GM19193 (cell line): ENCODE results near the gene GPR4.

Experiments used
- POLR2A ChIP-seq: IDR thresholded peaks from 4 replicates; pipeline ENCODE4 v1.6.1; 2011; ENCODE audit not compliant: insufficient read depth, insufficient read length; ENCODE audit errors: extremely low read depth

The GPR4 gene

DNA sequence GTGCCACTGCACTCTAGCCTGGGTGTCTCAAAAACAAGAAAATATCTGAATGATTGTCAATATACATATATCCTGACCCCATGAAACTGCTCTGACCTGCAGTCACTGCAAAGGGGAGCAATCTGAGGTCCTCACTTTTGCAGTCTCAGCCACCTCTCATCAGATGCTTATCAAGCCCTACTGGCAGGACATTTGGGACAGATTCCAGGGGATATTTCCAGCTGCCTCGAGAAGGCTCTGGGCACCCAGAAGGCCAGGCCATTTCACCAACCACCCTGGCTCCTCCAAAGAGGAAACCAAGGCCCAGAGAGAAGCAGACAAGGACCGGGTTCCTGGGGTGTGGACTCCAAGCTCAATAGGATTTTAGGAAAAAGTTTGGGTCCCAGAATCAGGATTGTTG, 34.9 kb upstream of the GPR4 start:
- TF ChIP-seq POLR2A: no peak

DNA sequence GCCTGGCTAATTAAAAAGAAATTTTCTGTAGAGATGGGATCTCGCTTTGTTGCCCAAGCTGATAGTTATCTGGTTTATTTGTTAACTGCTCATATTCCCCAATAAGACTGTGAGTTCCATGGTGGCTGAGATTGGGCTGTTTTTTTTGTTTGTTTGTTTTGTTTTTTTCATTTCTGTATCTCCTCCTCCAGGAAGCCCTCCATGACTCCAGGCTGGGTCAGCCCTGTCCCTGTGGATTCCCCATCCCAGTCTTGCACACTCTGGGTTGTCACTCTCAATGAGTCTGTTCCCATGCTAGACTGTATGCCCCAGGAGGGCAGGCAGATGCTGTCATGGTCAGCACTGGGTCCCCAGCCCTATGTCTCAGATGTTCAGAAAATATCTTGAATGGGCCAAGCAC, 34.3 kb upstream of the GPR4 start:
- no peak for TF ChIP-seq POLR2A

DNA sequence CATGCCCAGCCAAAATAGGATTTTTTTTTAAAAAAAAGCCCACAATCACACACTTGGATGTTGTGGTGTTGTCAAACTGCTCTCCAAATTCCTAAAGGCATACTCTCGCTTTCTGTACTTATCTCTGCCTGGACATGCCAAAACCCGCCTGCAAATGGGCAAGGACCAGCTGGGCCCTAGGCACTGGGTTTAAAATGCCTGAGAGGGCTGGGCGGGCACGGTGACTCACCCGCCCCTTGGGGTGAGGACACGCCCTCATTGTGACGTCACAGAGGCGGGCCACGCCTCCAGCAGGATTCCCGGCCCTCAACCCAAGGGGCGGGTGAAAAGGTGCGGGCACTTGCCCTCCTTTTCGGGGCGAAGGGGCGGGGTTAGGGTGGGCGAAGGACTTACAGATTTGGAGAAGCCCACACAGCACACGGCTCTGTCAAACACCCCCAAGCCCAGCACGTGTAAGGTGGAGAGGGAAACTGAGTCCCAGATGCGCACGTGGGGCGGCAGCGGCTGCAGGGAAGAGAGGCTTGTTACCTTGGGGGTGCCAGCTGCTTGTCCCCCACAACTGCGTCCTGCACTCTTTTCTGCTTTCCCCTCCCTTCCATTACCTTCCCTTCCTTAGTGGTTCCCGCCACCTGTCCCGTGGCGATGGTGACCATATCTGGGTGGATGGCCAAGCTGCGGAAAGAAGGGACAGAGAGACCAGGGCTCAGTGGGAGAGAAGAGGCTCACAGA, 30.6 kb upstream of the GPR4 start:
- TF ChIP-seq POLR2A: no peak

DNA sequence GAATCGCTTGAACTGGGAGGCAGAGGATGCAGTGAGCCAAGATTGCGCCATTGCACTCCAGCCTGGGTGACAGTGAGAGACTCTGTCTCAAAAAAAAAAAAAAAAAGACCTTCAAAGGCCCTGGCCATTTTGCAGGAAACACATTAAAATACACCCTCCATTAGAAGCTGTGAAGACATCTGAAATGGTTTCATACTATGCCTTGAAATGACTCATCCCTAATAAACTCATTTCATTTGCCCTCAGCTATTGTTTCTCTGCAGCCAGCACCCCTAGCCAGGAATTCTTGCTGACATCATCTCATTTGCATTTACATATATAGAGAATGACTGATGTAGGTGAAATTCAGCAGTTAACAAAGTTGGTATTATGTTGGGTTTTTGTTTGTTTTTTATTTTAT, 28.5 kb upstream of the GPR4 start:
- no peak for TF ChIP-seq POLR2A

DNA sequence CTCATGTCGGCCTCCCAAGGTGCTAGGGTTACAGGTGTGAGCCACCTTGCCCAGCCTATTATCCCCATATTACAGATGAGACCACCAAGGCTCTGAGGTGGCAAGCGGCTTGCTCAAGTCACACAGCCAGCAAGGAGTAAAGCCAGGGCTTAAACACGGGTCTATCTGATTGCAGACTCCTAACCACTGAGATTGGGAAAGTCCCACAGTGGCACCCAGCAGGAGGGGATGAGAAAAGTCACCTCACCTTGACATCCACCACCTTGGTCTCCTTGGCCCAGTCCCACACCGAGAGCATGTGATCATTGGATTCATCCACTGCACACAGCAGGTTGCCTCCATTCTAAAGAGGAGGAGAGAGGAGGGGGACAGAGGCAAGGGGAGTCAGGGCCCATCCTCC, 27.7 kb upstream of the GPR4 start:
- no peak for TF ChIP-seq POLR2A

DNA sequence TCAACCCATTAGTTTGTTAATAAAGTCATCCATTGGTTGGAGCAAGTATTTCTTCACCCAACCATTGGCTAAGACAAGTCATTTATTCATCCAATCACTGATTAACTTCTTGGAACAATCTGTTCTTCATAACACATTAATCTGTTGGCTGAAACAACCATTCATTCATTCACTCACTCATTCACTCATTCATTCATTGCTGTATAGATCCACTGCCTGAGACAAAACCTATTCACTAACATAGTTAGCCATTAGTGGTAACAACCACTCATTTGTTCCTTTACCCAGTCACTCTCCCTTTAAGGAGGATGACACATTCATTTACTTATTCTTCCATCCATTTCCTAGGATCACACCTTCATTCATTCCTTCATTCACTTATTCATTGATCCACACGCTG, 22.0 kb upstream of the GPR4 start:
- no peak for TF ChIP-seq POLR2A

DNA sequence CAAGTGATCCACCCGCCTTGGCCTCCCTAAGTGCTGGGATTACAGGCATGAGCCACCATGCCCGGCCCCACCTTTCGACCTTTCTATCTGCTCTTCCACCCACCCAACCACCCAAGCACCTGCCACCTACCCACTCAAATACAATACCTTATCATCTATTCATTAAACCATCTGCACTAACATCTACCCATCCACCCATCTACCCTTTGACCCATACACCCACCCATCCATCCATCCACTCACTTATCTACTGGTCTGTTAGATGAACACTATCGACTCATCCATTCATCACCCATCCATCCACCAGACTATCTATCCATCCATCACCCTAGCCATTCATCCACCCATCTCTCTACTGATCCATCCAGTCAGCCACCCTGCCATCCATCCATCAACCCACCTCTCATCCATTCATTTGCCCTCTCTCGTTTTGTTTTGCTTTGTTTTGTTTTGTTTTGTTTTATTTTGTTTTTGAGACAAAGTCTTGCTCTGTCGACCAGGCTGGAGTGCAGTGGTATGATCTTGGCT, 20.0 kb upstream of the GPR4 start:
- TF ChIP-seq POLR2A: no peak

DNA sequence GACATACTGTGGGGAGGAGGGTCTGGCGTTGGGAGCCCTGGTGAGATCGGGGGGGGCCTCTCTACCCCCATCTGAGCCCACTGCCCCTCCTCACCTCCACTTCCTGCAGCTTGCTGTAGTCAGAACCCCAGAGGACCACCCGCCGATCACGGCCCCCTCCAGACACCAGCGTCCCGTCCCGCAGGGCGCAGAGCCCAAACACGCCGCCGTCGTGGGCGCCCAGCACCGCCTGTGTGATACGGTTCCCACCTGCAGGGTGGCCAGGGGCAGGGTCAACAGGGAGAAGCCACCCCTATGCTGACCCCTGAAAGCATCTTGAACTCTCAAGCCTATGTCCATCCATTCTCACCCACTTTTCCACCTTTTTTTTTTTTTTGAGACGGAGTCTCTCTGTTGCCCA, 19.4 kb upstream of the GPR4 start:
- no peak for TF ChIP-seq POLR2A

DNA sequence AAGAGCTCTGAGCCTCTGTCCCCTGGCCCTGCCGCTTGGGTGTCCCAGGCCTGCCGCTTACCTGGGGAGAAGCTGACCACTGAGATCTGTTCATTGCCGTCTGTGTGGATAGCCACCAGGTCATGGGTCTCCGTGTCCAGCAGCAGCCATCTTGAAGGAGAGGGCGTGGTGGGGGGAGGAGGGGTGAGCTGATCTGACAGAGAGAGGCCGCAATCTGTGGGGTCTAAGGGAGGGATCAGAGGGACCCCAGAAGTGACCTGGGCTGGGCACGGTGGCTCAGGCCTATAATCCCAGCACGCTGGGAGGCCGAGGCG, 14.6 kb upstream of the GPR4 start:
- no peak for TF ChIP-seq POLR2A

DNA sequence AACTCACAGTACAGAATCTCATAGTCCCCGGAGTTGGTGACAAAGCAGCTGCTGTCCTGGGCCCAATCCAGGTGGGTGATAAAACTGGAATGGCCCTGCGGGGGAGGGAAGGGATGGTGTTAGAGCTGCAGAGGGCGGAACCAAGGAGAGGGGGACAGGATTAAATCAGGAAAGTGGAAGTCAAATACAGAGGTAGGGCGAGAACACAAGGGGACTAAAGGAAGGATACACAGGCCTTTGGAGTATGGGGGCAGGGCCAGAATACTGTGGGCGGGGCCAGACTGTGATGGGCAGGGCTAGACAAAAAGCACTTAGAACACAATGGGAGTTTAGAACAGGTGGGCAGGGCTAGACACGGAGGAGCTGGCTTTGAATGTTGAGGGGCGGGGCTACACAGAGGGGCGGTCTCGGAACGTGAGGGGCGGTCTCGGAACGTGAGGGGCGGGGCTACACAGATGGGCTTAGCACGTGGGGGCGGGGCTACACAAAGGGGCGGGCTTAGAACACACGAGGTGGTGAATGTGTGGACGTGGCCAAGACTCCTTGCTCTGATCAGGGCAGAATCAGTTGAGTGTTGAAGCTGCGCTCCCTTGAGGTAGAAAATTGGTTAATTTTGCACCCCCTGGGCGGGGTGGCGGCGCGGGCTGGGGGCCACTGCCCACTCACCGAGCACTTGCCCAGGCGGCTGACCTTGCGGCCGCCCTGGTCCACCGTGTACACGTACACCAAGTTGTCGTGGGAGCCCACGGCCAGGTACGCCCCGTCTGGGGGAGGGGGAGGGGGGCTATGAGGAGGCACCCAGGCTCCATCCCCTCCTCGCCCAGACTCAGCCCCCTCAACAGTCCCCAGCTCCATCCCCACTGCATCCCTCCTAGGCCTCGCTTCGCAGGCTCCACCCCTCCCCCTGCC, 14.0 kb upstream of the GPR4 start:
- TF ChIP-seq POLR2A: no peak

DNA sequence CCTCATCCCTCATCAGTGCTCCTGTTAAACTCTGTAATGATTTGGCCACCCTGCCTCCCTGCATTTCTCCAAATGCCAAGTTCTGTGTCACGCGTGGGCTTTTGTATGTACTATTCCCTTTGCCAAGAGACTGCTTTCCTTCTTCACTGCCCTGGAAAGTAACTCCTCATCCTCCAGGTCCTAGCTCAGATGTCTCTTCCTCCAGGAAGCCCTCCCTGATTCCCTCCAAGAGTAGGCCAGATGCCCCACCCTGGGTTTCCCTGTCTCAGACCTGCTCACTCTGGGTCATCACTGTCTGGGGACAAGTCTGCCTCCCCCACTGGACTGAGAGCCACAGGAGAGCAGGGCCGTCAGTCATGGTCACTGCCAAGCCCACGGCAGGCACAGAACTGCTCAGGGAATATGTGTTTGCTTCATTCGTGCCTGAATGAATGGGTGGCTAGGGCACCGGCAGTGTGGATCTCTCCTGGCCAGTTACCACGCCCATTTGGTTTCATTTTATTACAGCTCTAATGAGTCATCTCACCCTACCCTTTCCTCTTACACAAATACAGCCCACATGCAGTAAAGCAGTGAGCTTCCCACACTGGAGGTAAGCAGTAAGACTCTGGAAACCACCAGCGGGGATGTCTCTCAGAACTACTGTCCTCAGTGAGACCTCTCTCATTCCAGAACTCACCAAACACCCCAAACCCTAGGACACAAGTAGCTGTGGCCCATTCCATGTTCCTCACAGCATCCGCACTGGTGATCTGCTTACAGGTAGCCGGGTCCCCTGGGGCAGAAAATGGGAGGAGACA, 12.1 kb upstream of the GPR4 start:
- TF ChIP-seq POLR2A: no peak

DNA sequence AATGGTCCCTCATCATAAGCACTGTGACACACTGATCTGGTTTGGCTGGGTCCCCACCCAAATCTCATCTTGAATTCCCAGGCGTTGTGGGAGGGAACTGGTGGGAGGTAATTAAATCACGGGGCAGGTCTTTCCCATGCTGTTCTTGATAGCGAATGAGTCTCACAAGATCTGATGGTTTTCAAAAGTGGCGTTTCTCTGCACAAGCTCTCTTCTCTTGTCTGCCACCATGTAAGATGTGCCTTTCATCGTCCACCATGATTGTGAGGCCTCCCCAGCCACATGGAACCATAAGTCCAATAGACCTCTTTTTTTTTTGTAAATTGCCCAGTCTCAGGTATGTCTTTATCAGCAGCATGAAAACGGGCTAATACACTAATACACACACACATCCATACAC, 6.9 kb upstream of the GPR4 start:
- no peak for TF ChIP-seq POLR2A

DNA sequence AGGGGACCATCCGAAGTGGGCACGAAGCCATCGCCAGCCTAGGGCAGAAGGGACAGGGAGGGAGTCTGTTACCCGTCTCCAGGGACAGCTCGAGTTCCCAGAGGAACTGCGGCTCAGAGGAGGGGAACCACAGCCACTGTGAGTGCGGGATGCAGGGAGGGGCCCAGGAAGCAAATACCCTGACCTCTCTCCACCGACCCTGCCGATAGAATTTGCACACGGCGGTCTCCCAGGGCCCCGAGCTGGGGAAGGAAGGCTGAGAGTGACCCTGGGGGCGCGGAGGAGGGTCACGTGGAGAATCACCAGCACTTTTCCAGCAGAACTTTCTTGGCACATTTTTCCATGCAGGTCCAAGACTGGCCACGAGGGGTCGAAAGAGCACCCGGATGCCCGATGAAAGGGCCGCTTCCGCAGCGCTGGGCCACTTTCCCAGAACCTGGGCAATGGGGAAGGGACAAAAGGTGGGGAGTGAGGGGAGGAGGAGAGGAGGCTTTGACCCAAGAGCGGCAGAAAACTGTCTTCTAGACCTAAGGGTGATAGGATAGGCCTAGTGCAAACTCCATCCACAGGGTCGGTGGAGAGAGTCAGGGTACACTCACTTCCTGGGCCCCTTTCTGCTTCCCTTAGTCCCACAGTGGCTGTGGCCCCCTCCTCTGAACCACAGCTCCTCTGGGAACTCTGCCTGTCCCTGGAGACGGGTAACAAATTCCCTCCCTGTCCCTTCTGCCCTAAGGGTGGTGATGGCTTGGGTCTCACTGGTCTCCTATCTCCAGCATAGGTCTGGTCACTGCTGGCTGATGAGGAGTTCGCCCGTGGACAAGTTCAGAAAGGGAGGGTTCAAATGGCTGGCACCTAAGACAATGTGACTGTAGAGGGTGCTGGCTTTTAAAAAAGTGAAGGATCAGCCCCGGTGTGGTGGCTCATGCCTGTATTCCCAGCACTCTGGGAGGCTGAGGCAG, 5.3 kb upstream of the GPR4 start:
- peak; percentile 20 for TF ChIP-seq POLR2A

DNA sequence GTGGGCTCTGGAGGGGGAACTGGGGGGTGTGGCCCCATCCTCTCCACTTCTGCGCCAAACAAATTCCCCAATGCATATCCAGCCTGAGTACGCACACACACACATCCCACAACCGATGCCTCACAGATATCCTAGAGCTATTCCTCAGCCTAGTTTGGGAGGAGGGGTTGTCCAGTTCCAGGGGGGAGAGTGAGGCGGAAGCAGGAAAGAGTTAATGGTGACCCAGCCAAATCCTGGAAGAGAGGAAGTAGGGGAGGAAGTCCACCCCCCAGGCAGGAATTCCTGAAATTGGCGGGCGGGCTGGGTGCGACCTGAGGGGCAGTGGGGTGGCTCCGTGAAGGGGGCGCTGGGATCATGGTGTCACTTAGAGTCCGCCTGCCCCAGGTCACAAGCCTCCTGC, 897 bp downstream of the GPR4 start:
- no peak for TF ChIP-seq POLR2A
